C4-2B (cell line): ENCODE results near the gene SMIM22.

Experiments
- CTCF ChIP-seq: fragments of 450-650 bp; conservative IDR thresholded peaks from 2 replicates; pipeline ENCODE4 v1.5.1; 2017; ENCODE audit warnings: mild to moderate bottlenecking
- ZFX ChIP-seq: fragments of 450-650 bp; IDR thresholded peaks from 2 replicates; pipeline ENCODE4 v1.6.1; 2017

GRCh38 chr16:4831616-4832015 is 36.4 kb downstream of the SMIM22 start:
- TF ChIP-seq CTCF (no peak), ZFX (no peak)
